ENCODE measurements around the gene IPP.
A peak's percentile ranks its signal among the peaks of the same experiment; 100 is the strongest.
"Not testable (repeated sequence)": the region's sequence is repeated elsewhere in the genome, so short reads cannot be mapped to it uniquely, and the experiment has no call there.

Gene IPP

DNA sequence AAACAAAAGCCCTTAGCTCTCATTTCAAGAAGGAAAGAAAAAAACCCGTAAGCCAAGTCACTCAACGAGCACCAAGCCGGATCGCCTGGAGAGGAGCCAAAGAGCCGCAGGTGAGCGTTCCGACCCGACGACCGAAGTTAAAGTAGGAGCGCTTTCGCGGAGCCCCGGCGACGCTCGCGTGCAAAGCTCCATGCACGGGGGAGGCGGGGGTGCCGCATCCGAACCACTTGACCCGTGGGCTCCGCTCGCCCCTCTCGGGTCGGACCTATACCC, 64.5 kb downstream of the IPP start:
- DNase-seq (peak; percentile 51 to 55 (median 54)), ATAC-seq (replicated peaks) (peak; percentile 9)
- Mint-ChIP-seq H3K4me1 (ENCODE audit: low read depth in 2 of 2) (peaks cover 42 to 50% of the 10 kb centered on the region in 2 donors), H3K27ac (peak overlapping the region; percentile 97 to 99), H3K9me3 (no peaks in the 10 kb centered on the region), H3K36me3 (ENCODE audit: insufficient read depth) (peaks cover 32% of the 10 kb centered on the region), H3K4me3 (peak overlapping the region; percentile 100), H3K27me3 (no peaks in the 10 kb centered on the region)

DNA sequence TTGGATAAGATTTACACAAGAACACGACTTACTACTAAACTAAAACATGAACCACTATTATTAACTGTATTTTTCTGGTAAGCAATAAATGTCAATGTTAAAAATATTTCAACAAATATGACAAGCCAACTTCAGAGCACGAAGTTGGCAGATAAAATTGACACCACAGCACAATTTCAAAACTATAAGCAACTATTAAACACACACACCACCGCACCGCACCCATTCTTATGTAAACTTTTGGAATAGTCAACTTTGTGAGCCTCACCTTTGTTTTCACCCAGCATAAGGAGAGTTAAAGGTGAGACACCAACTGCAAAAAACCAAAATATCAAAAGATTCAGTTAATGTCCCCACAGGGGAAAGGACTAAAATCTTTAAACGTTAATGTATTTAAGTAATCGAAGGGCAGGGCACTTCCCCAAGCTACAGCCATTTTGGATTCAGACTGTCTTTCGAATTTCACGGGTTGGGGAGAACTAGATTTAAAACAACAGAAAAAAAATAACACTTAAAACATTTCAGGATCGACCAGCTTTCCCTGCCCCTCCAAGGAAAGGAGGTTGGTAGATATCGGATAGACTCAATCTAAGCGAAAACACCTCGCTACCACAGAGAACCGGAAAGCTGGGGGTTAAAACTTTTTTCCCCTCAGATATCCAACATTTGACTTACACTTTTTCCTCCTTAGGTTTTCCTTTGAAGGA, 65.0 kb downstream of the IPP start:
- H3K4me3 Mint-ChIP-seq, result peak overlapping the region; percentile 100
- peaks cover 45 to 55% of the 10 kb centered on the region in 2 donors for H3K4me1 Mint-ChIP-seq (ENCODE audit: low read depth in 2 of 2)
- DNase-seq, result no peak

GRCh38 chr1:45684402-45684801, 66.1 kb downstream of the IPP start:
- DNase-seq (no peak), ATAC-seq (replicated peaks) (no peak)
- Mint-ChIP-seq H3K27me3 (no peaks in the 10 kb centered on the region), H3K4me1 (ENCODE audit: low read depth in 2 of 2) (peaks cover 43 to 63% of the 10 kb centered on the region in 2 donors), H3K36me3 (ENCODE audit: insufficient read depth) (peaks cover 28% of the 10 kb centered on the region), H3K9me3 (no peaks in the 10 kb centered on the region), H3K4me3 (peak overlapping the region; percentile 100), H3K27ac (peak overlapping the region in 1 of 2 donors; percentile 99)

More for the DNA sequence above, 65.0 kb downstream of the IPP start:
- ATAC-seq (replicated peaks), result no peak
- peak overlapping the region; percentile 97 to 99 for H3K27ac Mint-ChIP-seq
- H3K9me3 Mint-ChIP-seq, result no peaks in the 10 kb centered on the region
- no peaks in the 10 kb centered on the region for H3K27me3 Mint-ChIP-seq
- peaks cover 28% of the 10 kb centered on the region for H3K36me3 Mint-ChIP-seq (ENCODE audit: insufficient read depth)

GRCh38 chr1:45682942-45683341, 67.5 kb downstream of the IPP start:
- Mint-ChIP-seq H3K27ac (no peak overlapping the region), H3K4me1 (ENCODE audit: low read depth in 2 of 2) (peaks cover 45 to 69% of the 10 kb centered on the region in 2 donors), H3K4me3 (peak overlapping the region in 1 of 2 donors; percentile 45), H3K27me3 (no peaks in the 10 kb centered on the region), H3K36me3 (ENCODE audit: insufficient read depth) (peaks cover 18% of the 10 kb centered on the region), H3K9me3 (no peaks in the 10 kb centered on the region)
- DNase-seq (no peak), ATAC-seq (replicated peaks) (no peak)

GRCh38 chr1:45679123-45679522, 71.3 kb downstream of the IPP start:
- ATAC-seq (replicated peaks) (no peak), DNase-seq (no peak)
- no peak overlapping the region for H3K27ac Mint-ChIP-seq
- H3K9me3 Mint-ChIP-seq, result no peaks in the 10 kb centered on the region
- peak overlapping the region in 1 of 2 donors; percentile 41 for H3K4me3 Mint-ChIP-seq
- no peaks in the 10 kb centered on the region for H3K36me3 Mint-ChIP-seq (ENCODE audit: insufficient read depth)
- H3K4me1 Mint-ChIP-seq (ENCODE audit: low read depth in 2 of 2), result peaks cover 53 to 76% of the 10 kb centered on the region in 2 donors
- H3K27me3 Mint-ChIP-seq, result no peaks in the 10 kb centered on the region

DNA sequence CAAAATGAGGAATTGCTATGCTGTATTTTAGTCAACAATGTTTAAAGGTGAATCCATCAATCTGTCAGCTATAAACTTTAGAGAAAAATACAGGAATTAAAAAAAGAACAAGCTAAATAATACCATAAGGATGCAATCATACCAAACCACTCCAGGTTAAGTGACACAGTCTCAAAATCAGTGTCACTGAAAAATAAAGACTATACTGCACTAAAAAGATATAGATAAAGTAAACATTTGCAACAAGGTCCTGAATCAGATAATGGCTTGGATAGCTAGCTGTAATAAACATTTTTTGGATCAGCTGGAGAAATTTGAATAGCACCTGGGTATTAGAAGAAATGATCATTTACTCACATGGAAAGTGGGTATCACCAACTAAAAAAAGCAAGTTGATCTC, 72.0 kb downstream of the IPP start:
- H3K9me3 Mint-ChIP-seq, result no peaks in the 10 kb centered on the region
- no peaks in the 10 kb centered on the region for H3K27me3 Mint-ChIP-seq
- peak overlapping the region in 1 of 2 donors; percentile 41 for H3K4me3 Mint-ChIP-seq
- peaks cover 57 to 80% of the 10 kb centered on the region in 2 donors for H3K4me1 Mint-ChIP-seq (ENCODE audit: low read depth in 2 of 2)
- peaks cover 5% of the 10 kb centered on the region for H3K36me3 Mint-ChIP-seq (ENCODE audit: insufficient read depth)
- no peak for ATAC-seq (replicated peaks)
- no peak for DNase-seq
- peak overlapping the region; percentile 59 to 67 for H3K27ac Mint-ChIP-seq

DNA sequence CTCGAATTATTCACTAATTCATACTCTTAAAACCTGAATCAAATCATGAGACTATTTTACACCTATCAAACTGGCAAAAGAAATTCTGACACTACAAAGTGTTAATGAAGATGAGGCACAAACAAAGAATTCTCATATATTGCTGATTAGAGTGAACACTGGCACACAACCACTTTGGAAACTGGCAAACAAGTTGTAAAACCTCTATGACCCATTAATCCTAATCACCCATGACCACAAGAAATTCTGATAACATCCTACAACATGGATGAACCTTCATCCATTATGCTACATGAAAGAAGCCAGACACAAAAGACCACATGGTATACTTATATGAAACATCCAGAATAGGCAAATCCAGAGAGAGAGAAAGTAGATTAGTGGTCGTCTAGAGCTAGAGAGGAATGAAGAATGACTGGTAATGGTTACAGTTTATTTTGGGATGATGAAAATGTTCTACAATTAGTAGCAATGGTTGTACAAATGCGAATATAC, 72.7 kb downstream of the IPP start:
- H3K27ac Mint-ChIP-seq, result peak overlapping the region; percentile 59 to 67
- peaks cover 5% of the 10 kb centered on the region for H3K36me3 Mint-ChIP-seq (ENCODE audit: insufficient read depth)
- ATAC-seq (replicated peaks), result no peak
- peaks cover 62 to 84% of the 10 kb centered on the region in 2 donors for H3K4me1 Mint-ChIP-seq (ENCODE audit: low read depth in 2 of 2)
- no peaks in the 10 kb centered on the region for H3K27me3 Mint-ChIP-seq
- H3K9me3 Mint-ChIP-seq, result no peaks in the 10 kb centered on the region
- no peak for DNase-seq
- H3K4me3 Mint-ChIP-seq, result peak overlapping the region in 1 of 2 donors; percentile 41

DNA sequence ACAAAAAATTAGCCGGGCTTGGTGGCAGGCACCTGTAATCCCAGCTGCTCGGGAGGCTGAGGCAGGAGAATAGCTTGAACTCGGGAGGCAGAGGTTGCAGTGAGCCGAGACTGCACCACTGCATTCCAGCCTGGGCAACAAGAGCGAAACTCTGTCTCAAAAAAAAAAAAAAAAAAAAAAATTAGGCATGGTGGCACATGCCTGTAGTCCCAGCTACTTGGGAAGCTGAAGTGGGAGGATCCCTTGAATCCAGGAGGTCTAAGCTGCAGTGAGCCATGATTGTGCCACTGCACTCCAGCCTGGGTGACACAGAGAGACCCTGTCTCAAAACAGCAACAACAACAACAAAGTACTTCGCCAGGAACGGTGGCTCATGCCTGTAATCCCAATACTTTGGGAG, 73.9 kb downstream of the IPP start:
- DNase-seq; H3K9me3 Mint-ChIP-seq; H3K27me3 Mint-ChIP-seq; ATAC-seq (replicated peaks); H3K36me3 Mint-ChIP-seq (ENCODE audit: insufficient read depth): not testable (repeated sequence)
- peaks cover 67 to 79% of the 10 kb centered on the region in 2 donors for H3K4me1 Mint-ChIP-seq (ENCODE audit: low read depth in 2 of 2)
- peak overlapping the region; percentile 55 to 79 for H3K27ac Mint-ChIP-seq
- peak overlapping the region in 1 of 2 donors; percentile 46 for H3K4me3 Mint-ChIP-seq

DNA sequence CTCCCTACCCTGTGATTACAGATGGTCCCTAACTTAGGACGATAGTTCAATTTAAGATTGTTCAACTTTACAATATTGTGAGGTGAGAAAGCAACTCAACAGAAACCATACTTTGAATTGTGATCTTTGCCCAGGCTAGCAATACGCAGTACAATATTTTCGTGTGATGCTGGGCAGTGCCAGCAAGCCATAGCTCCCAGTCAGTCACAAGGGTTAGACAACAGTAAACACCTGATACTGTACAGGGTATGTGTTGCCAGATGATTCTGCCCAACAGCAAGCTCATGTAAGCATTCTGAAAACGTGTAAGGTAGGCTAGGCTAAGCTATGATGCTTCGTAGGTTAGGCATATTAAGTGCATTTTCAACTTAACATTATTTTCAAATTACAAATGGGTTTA, 76.0 kb downstream of the IPP start:
- ATAC-seq (replicated peaks) (no peak), DNase-seq (no peak)
- no peaks in the 10 kb centered on the region for H3K9me3 Mint-ChIP-seq
- H3K36me3 Mint-ChIP-seq (ENCODE audit: insufficient read depth), result peaks cover 14% of the 10 kb centered on the region
- H3K27ac Mint-ChIP-seq, result no peak overlapping the region
- no peaks in the 10 kb centered on the region for H3K27me3 Mint-ChIP-seq
- peaks cover 67 to 79% of the 10 kb centered on the region in 2 donors for H3K4me1 Mint-ChIP-seq (ENCODE audit: low read depth in 2 of 2)
- peak overlapping the region in 1 of 2 donors; percentile 9 for H3K4me3 Mint-ChIP-seq

DNA sequence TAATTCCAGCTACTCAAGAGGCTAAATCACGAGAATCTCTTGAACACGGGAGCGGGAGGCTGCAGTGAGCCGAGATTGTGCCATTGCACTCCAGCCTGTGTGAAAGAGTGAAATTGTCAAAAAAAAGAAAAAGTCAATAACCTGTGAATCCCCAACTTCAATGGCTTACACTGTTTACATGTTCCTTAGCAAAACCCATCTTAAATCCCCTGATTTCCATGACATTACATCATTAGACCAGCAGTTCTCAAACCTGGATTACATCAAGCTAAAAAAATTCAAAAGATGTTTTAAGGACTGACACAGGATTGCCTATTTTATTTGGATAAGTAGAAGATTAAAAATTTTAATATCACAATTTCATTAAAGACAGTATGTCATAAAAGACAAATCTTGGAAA, 76.5 kb downstream of the IPP start:
- Mint-ChIP-seq H3K9me3 (no peaks in the 10 kb centered on the region), H3K27ac (peak overlapping the region in 1 of 2 donors; percentile 35), H3K27me3 (no peaks in the 10 kb centered on the region), H3K36me3 (ENCODE audit: insufficient read depth) (peaks cover 14% of the 10 kb centered on the region), H3K4me3 (no peak overlapping the region), H3K4me1 (ENCODE audit: low read depth in 2 of 2) (peaks cover 62 to 77% of the 10 kb centered on the region in 2 donors)
- ATAC-seq (replicated peaks), result no peak
- DNase-seq, result no peak

- H3K9me3 Mint-ChIP-seq, result no peaks in the 10 kb centered on the region
- peak overlapping the region in 1 of 2 donors; percentile 56 for H3K27ac Mint-ChIP-seq
- ATAC-seq (replicated peaks) (no peak), DNase-seq (no peak)
- no peak overlapping the region for H3K4me3 Mint-ChIP-seq
- H3K27me3 Mint-ChIP-seq, result no peaks in the 10 kb centered on the region
- peaks cover 48 to 70% of the 10 kb centered on the region in 2 donors for H3K4me1 Mint-ChIP-seq (ENCODE audit: low read depth in 2 of 2)
- H3K36me3 Mint-ChIP-seq (ENCODE audit: insufficient read depth), result peaks cover 14% of the 10 kb centered on the region
Measured at GRCh38 chr1:45669859-45670655, 80.4 kb downstream of the IPP start.

- ATAC-seq (replicated peaks) (no peak), DNase-seq (no peak)
- H3K9me3 Mint-ChIP-seq, result no peaks in the 10 kb centered on the region
- peak overlapping the region in 1 of 2 donors; percentile 62 for H3K27ac Mint-ChIP-seq
- H3K4me1 Mint-ChIP-seq (ENCODE audit: low read depth in 2 of 2), result peaks cover 43 to 66% of the 10 kb centered on the region in 2 donors
- no peaks in the 10 kb centered on the region for H3K27me3 Mint-ChIP-seq
- H3K4me3 Mint-ChIP-seq, result no peak overlapping the region
- peaks cover 17% of the 10 kb centered on the region for H3K36me3 Mint-ChIP-seq (ENCODE audit: insufficient read depth)
Measured at GRCh38 chr1:45669379-45669778, 81.1 kb downstream of the IPP start.

DNA sequence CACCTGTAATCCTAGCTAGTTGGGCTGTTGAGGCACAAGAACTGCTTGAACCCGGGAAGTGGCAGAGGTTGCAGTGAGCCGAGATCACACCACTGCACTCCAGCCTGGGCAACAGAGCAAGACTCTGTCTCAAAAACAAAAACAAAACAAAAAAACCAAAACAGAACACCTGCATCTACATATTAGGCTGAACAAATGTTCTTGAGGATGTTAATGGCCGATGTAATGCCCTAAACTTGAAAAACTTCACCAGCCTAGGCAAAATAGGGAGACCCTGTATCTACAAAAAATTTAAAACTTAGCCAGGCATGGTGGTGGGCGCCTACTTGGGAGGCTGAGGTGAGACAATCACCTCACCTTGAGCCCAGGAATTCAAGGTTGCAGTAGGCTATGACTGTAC, 81.9 kb downstream of the IPP start:
- H3K4me1 Mint-ChIP-seq (ENCODE audit: low read depth in 2 of 2), result peaks cover 39 to 65% of the 10 kb centered on the region in 2 donors
- H3K27me3 Mint-ChIP-seq, result no peaks in the 10 kb centered on the region
- H3K27ac Mint-ChIP-seq, result peak overlapping the region in 1 of 2 donors; percentile 62

More for the DNA sequence above, 81.9 kb downstream of the IPP start:
- DNase-seq, result no peak
- peaks cover 13% of the 10 kb centered on the region for H3K36me3 Mint-ChIP-seq (ENCODE audit: insufficient read depth)
- ATAC-seq (replicated peaks), result no peak
- H3K4me3 Mint-ChIP-seq, result no peak overlapping the region
- H3K9me3 Mint-ChIP-seq, result no peaks in the 10 kb centered on the region
